Stimulated activated naive B cell treated with anti-CD40 and anti-IgM and Interleukin-4, amounts not matched to agents 10 μg/mL and 1 μg/mL and 100 μg/mL, for 72 hours (primary cell): ENCODE results near the gene COQ5.
"Not testable (repeated sequence)": the region's sequence is repeated elsewhere in the genome, so short reads cannot be mapped to it uniquely, and the experiment has no call there.

Experiments used
- ATAC-seq, 2 donors: fragments of 150-1000 bp; cut with Tn5 transposase; replicated peaks; 2 replicates each; pipeline ENCODE4 v1.10.0; 2021; ENCODE audit warnings: moderate library complexity in 1 of 2
- DNase-seq: peaks from one replicate; pipeline ENCODE4 v3.0.0; 2021
- H3K27ac Mint-ChIP-seq: one replicate; pipeline ENCODE4 v1.8.0; 2022; ENCODE audit warnings: mild to moderate bottlenecking, mixed read lengths
- H3K27me3 Mint-ChIP-seq, 2 donors: one replicate each; pipeline ENCODE4 v1.8.0; 2022; ENCODE audit warnings: mixed read lengths in 2 of 2
- H3K36me3 Mint-ChIP-seq, 2 donors: one replicate each; pipeline ENCODE4 v1.8.0; 2022; ENCODE audit warnings: mixed read lengths in 2 of 2, mild to moderate bottlenecking in 1 of 2
- H3K4me1 Mint-ChIP-seq, 2 donors: one replicate each; pipeline ENCODE4 v1.8.0; 2022; ENCODE audit warnings: mixed read lengths in 2 of 2, mild to moderate bottlenecking in 1 of 2
- H3K4me3 Mint-ChIP-seq, 2 donors: one replicate each; pipeline ENCODE4 v1.8.0; 2022; ENCODE audit warnings: mild to moderate bottlenecking in 2 of 2, mixed read lengths in 2 of 2, moderate library complexity in 1 of 2
- H3K9me3 Mint-ChIP-seq, 2 donors: one replicate each; pipeline ENCODE4 v1.8.0; 2022; ENCODE audit warnings: mixed read lengths in 2 of 2, mild to moderate bottlenecking in 1 of 2

COQ5 gene

GRCh38 chr12:120536064-120536791, 7.3 kb upstream of the COQ5 start:
- DNase-seq (no peak), ATAC-seq (no peak)
- H3K4me3 Mint-ChIP-seq: peak overlapping the region; percentile 74 to 77
- H3K9me3 Mint-ChIP-seq: no peaks in the 10 kb centered on the region
- peaks cover 27 to 47% of the 10 kb centered on the region in 2 donors for H3K4me1 Mint-ChIP-seq
- peaks cover 14 to 18% of the 10 kb centered on the region in 2 donors for H3K36me3 Mint-ChIP-seq
- H3K27me3 Mint-ChIP-seq: no peaks in the 10 kb centered on the region
- no peak overlapping the region for H3K27ac Mint-ChIP-seq

- Mint-ChIP-seq H3K27ac (peak overlapping the region; percentile 100), H3K4me1 (peaks cover 24 to 43% of the 10 kb centered on the region in 2 donors), H3K4me3 (peak overlapping the region; percentile 97 to 99), H3K27me3 (no peaks in the 10 kb centered on the region), H3K9me3 (no peaks in the 10 kb centered on the region), H3K36me3 (peaks cover 11 to 12% of the 10 kb centered on the region in 2 donors)
- peak; percentile 69 to 73 for ATAC-seq
- peak; percentile 27 for DNase-seq
These were observed 6.0 kb upstream of the COQ5 start for GRCh38 chr12:120534703-120535655.

- DNase-seq: peak; percentile 63
- peak; percentile 85 to 87 for ATAC-seq
- H3K4me1 Mint-ChIP-seq: peaks cover 21 to 38% of the 10 kb centered on the region in 2 donors
- H3K4me3 Mint-ChIP-seq: peak within 1 kb of the TSS; percentile 97 to 99
- H3K27ac Mint-ChIP-seq: peak within 1 kb of the TSS; percentile 100
- peaks cover 9 to 12% of the 10 kb centered on the region in 2 donors for H3K36me3 Mint-ChIP-seq
- no peaks in the 10 kb centered on the region for H3K9me3 Mint-ChIP-seq
- H3K27me3 Mint-ChIP-seq: no peaks in the 10 kb centered on the region
These were observed 5.3 kb upstream of the COQ5 start, which contains the start of gene RNF10 for GRCh38 chr12:120534203-120534702. RNF10 (plus strand) TSS chr12:120534356; CDS start chr12:120534812, 456 bp downstream.

GRCh38 chr12:120532701-120533238, 3.8 kb upstream of the COQ5 start:
- DNase-seq (no peak), ATAC-seq (no peak)
- Mint-ChIP-seq H3K27me3 (no peaks in the 10 kb centered on the region), H3K36me3 (peaks cover 11 to 13% of the 10 kb centered on the region in 2 donors), H3K9me3 (no peaks in the 10 kb centered on the region), H3K27ac (no peak overlapping the region), H3K4me1 (peaks cover 9 to 23% of the 10 kb centered on the region in 2 donors), H3K4me3 (no peak overlapping the region)

GRCh38 chr12:120530418-120530761, 1.4 kb upstream of the COQ5 start:
- H3K27me3 Mint-ChIP-seq, ATAC-seq, H3K4me1 Mint-ChIP-seq, H3K27ac Mint-ChIP-seq, DNase-seq, H3K9me3 Mint-ChIP-seq: not testable (repeated sequence)
- peak overlapping the region in 1 of 2 donors; percentile 99 for H3K4me3 Mint-ChIP-seq
- H3K36me3 Mint-ChIP-seq: peaks cover 5 to 12% of the 10 kb centered on the region in 2 donors

- H3K27ac Mint-ChIP-seq: peak overlapping the region; percentile 100
- no peaks in the 10 kb centered on the region for H3K9me3 Mint-ChIP-seq
- H3K4me1 Mint-ChIP-seq: peaks cover 0 to 4% of the 10 kb centered on the region in 2 donors
- no peak for DNase-seq
- ATAC-seq: no peak
- no peaks in the 10 kb centered on the region for H3K27me3 Mint-ChIP-seq
- peaks cover 5 to 12% of the 10 kb centered on the region in 2 donors for H3K36me3 Mint-ChIP-seq
- peak overlapping the region; percentile 99 to 100 for H3K4me3 Mint-ChIP-seq
These were observed 871 bp upstream of the COQ5 start for GRCh38 chr12:120529641-120530417.

GRCh38 chr12:120522568-120522967, 6.4 kb downstream of the COQ5 start:
- H3K4me1 Mint-ChIP-seq: peaks cover 0 to 3% of the 10 kb centered on the region in 2 donors
- DNase-seq (no peak), ATAC-seq (no peak)
- peaks cover 12 to 20% of the 10 kb centered on the region in 2 donors for H3K36me3 Mint-ChIP-seq
- H3K9me3 Mint-ChIP-seq: no peaks in the 10 kb centered on the region
- H3K27me3 Mint-ChIP-seq: no peaks in the 10 kb centered on the region
- H3K4me3 Mint-ChIP-seq: no peak overlapping the region
- H3K27ac Mint-ChIP-seq: no peak overlapping the region

GRCh38 chr12:120519324-120519723, 9.6 kb downstream of the COQ5 start:
- not testable (repeated sequence) for H3K27me3 Mint-ChIP-seq, DNase-seq, H3K4me3 Mint-ChIP-seq, H3K9me3 Mint-ChIP-seq, H3K27ac Mint-ChIP-seq, H3K4me1 Mint-ChIP-seq, ATAC-seq
- H3K36me3 Mint-ChIP-seq: peaks cover 25 to 29% of the 10 kb centered on the region in 2 donors

GRCh38 chr12:120515496-120515895, 13.5 kb downstream of the COQ5 start:
- ATAC-seq: no peak
- Mint-ChIP-seq H3K27me3 (no peaks in the 10 kb centered on the region), H3K4me3 (no peak overlapping the region), H3K36me3 (peaks cover 27 to 33% of the 10 kb centered on the region in 2 donors), H3K27ac (no peak overlapping the region), H3K4me1 (no peaks in the 10 kb centered on the region), H3K9me3 (no peaks in the 10 kb centered on the region)
- no peak for DNase-seq

GRCh38 chr12:120514002-120514401, 15.0 kb downstream of the COQ5 start:
- Mint-ChIP-seq H3K36me3 (peaks cover 31 to 44% of the 10 kb centered on the region in 2 donors), H3K27me3 (no peaks in the 10 kb centered on the region), H3K4me1 (no peaks in the 10 kb centered on the region), H3K4me3 (no peak overlapping the region), H3K27ac (no peak overlapping the region), H3K9me3 (no peaks in the 10 kb centered on the region)
- DNase-seq: no peak
- no peak for ATAC-seq

- H3K4me3 Mint-ChIP-seq: no peak overlapping the region
- ATAC-seq (no peak), DNase-seq (no peak)
- H3K4me1 Mint-ChIP-seq: no peaks in the 10 kb centered on the region
- no peak overlapping the region for H3K27ac Mint-ChIP-seq
- H3K36me3 Mint-ChIP-seq: peaks cover 21 to 40% of the 10 kb centered on the region in 2 donors
- H3K9me3 Mint-ChIP-seq: no peaks in the 10 kb centered on the region
- no peaks in the 10 kb centered on the region for H3K27me3 Mint-ChIP-seq
These were observed 20.4 kb downstream of the COQ5 start for GRCh38 chr12:120508537-120508936.

- Mint-ChIP-seq H3K4me1 (no peaks in the 10 kb centered on the region), H3K27ac (no peak overlapping the region), H3K36me3 (peaks cover 21 to 46% of the 10 kb centered on the region in 2 donors), H3K9me3 (no peaks in the 10 kb centered on the region), H3K27me3 (no peaks in the 10 kb centered on the region), H3K4me3 (no peak overlapping the region)
- ATAC-seq: no peak
- no peak for DNase-seq
These were observed 24.4 kb downstream of the COQ5 start for GRCh38 chr12:120504587-120504986.

- Mint-ChIP-seq H3K4me1 (peaks cover 15 to 26% of the 10 kb centered on the region in 2 donors), H3K9me3 (no peaks in the 10 kb centered on the region), H3K27me3 (no peaks in the 10 kb centered on the region), H3K4me3 (no peak overlapping the region), H3K27ac (peak overlapping the region; percentile 9), H3K36me3 (peaks cover 38 to 60% of the 10 kb centered on the region in 2 donors)
- DNase-seq (no peak), ATAC-seq (no peak)
These were observed 28.4 kb downstream of the COQ5 start for GRCh38 chr12:120500581-120500980.
